DMS 273 treated with DMSO at 0.1 percent for 48 hours (cell line): Measurements from ENCODE around the gene ZBTB44.
"Not testable (repeated sequence)": the region's sequence is repeated elsewhere in the genome, so short reads cannot be mapped to it uniquely, and the experiment has no call there.

Experiments used
- DNase-seq: peaks from one replicate; lab custom pipeline; 2025; lab: John Stamatoyannopoulos, UW

The ZBTB44 gene

GRCh38 chr11:130198964-130199363, 115.8 kb downstream of the ZBTB44 start:
- DNase-seq = no peak

- DNase-seq = no peak
These were observed 116.4 kb downstream of the ZBTB44 start for GRCh38 chr11:130198292-130198691.

- no peak for DNase-seq
These were observed 117.2 kb downstream of the ZBTB44 start for GRCh38 chr11:130197386-130198035.

GRCh38 chr11:130194241-130195023, 120.3 kb downstream of the ZBTB44 start:
- DNase-seq = no peak

GRCh38 chr11:130193551-130193950, 121.2 kb downstream of the ZBTB44 start:
- DNase-seq = not testable (repeated sequence)

- no peak for DNase-seq
These were observed 121.9 kb downstream of the ZBTB44 start for GRCh38 chr11:130192845-130193267.

GRCh38 chr11:130191896-130192295, 122.8 kb downstream of the ZBTB44 start:
- DNase-seq = no peak

GRCh38 chr11:130190371-130190881, 124.3 kb downstream of the ZBTB44 start:
- DNase-seq = no peak

- no peak for DNase-seq
These were observed 125.1 kb downstream of the ZBTB44 start for GRCh38 chr11:130189492-130190210.

GRCh38 chr11:130188585-130189347, 126.0 kb downstream of the ZBTB44 start:
- no peak for DNase-seq

- no peak for DNase-seq
These were observed 126.7 kb downstream of the ZBTB44 start for GRCh38 chr11:130188047-130188446.

- DNase-seq = no peak
These were observed 127.6 kb downstream of the ZBTB44 start for GRCh38 chr11:130187096-130187495.

GRCh38 chr11:130183878-130184610, 130.7 kb downstream of the ZBTB44 start:
- no peak for DNase-seq

- no peak for DNase-seq
These were observed 133.1 kb downstream of the ZBTB44 start for GRCh38 chr11:130181295-130182272.

GRCh38 chr11:130180896-130181294, 133.8 kb downstream of the ZBTB44 start:
- no peak for DNase-seq

- DNase-seq = no peak
These were observed 134.2 kb downstream of the ZBTB44 start for GRCh38 chr11:130180491-130180890.

GRCh38 chr11:130179396-130180306, 135.1 kb downstream of the ZBTB44 start:
- DNase-seq = no peak

- no peak for DNase-seq
These were observed 136.0 kb downstream of the ZBTB44 start for GRCh38 chr11:130178441-130179339.
